ENCODE data around the gene SCYL1. TPM values are rescaled to one million over a fixed set of nuclear protein-coding genes. Genes with fewer than 3 reads are reported as not detected.
"Not testable (repeated sequence)": the region's sequence is repeated elsewhere in the genome, so short reads cannot be mapped to it uniquely, and the experiment has no call there.

Gene SCYL1
- total RNA-seq, 4 donors from 2014 or later: 74.3 to 115 (median 104) TPM

GRCh38 chr11:65562788-65563187 lies 37.9 kb downstream of the SCYL1 start:
- Histone ChIP-seq H3K36me3 (peaks cover 0 to 2% (median 0%) of the 10 kb centered on the region in 4 donors), H3K4me3 (no peak overlapping the region), H3K27me3 (no peaks in the 10 kb centered on the region), H3K9me3 (no peaks in the 10 kb centered on the region), H3K27ac (replicated peaks in 1 of 4) (peak overlapping the region in 1 of 4 donors; percentile 23), H3K4me1 (peaks cover 30 to 52% (median 38%) of the 10 kb centered on the region in 4 donors)
- WGBS: 82% methylated on average over 9 of the region's 9 CpGs
- TF ChIP-seq POLR2A (IDR thresholded peaks at IDR 0.05; ENCODE audit: low read depth): no peak
- TF ChIP-seq, protein P1, sequence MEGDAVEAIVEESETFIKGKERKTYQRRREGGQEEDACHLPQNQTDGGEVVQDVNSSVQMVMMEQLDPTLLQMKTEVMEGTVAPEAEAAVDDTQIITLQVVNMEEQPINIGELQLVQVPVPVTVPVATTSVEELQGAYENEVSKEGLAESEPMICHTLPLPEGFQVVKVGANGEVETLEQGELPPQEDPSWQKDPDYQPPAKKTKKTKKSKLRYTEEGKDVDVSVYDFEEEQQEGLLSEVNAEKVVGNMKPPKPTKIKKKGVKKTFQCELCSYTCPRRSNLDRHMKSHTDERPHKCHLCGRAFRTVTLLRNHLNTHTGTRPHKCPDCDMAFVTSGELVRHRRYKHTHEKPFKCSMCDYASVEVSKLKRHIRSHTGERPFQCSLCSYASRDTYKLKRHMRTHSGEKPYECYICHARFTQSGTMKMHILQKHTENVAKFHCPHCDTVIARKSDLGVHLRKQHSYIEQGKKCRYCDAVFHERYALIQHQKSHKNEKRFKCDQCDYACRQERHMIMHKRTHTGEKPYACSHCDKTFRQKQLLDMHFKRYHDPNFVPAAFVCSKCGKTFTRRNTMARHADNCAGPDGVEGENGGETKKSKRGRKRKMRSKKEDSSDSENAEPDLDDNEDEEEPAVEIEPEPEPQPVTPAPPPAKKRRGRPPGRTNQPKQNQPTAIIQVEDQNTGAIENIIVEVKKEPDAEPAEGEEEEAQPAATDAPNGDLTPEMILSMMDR (IDR thresholded peaks at IDR 0.05): no peak
- TF ChIP-seq EP300 (IDR thresholded peaks at IDR 0.05): no peak
- TF ChIP-seq POLR2AphosphoS5 (IDR thresholded peaks at IDR 0.05): no peak
- intact Hi-C loops (cut with DNase I): no loop called here
- no peak for DNase-seq (ENCODE audit: extremely low spot score)

- intact Hi-C loops (cut with DNase I): no loop called here
- H3K4me3 ChIP-seq: no peak overlapping the region
- no peak for DNase-seq (ENCODE audit: extremely low spot score)
- 86% methylated on average over 4 of the region's 4 CpGs for WGBS
- H3K36me3 ChIP-seq: peaks cover 0 to 2% (median 0%) of the 10 kb centered on the region in 4 donors
- peak overlapping the region in 2 of 4 donors; percentile 7 to 23 for H3K27ac ChIP-seq (replicated peaks in 1 of 4)
- H3K9me3 ChIP-seq: no peaks in the 10 kb centered on the region
- peaks cover 35 to 54% (median 43%) of the 10 kb centered on the region in 4 donors for H3K4me1 ChIP-seq
- TF ChIP-seq POLR2A (IDR thresholded peaks at IDR 0.05; ENCODE audit: low read depth) (no peak), EP300 (IDR thresholded peaks at IDR 0.05) (no peak), POLR2AphosphoS5 (IDR thresholded peaks at IDR 0.05) (no peak)
- TF ChIP-seq, protein P1 (IDR thresholded peaks at IDR 0.05): no peak
- H3K27me3 ChIP-seq: no peaks in the 10 kb centered on the region
Observed at GRCh38 chr11:65563601-65564000, 38.7 kb downstream of the SCYL1 start.

- 84% methylated on average over 11 of the region's 12 CpGs for WGBS
- H3K36me3 ChIP-seq; H3K4me3 ChIP-seq; DNase-seq (ENCODE audit: extremely low spot score); intact Hi-C loops (cut with DNase I); H3K9me3 ChIP-seq; H3K27me3 ChIP-seq: not testable (repeated sequence)
- H3K4me1 ChIP-seq: peaks cover 33 to 50% (median 40%) of the 10 kb centered on the region in 4 donors
- H3K27ac ChIP-seq (replicated peaks in 1 of 4): peak overlapping the region; percentile 20 to 96 (median 32)
Observed at GRCh38 chr11:65564879-65565559, 40.1 kb downstream of the SCYL1 start.

GRCh38 chr11:65565624-65566453 lies 41.0 kb downstream of the SCYL1 start:
- Histone ChIP-seq H3K4me1 (peaks cover 28 to 46% (median 36%) of the 10 kb centered on the region in 4 donors), H3K4me3 (no peak overlapping the region), H3K27me3 (no peaks in the 10 kb centered on the region), H3K9me3 (no peaks in the 10 kb centered on the region), H3K36me3 (peaks cover 0 to 2% (median 0%) of the 10 kb centered on the region in 4 donors), H3K27ac (replicated peaks in 1 of 4) (peak overlapping the region; percentile 20 to 96 (median 31))
- no peak for DNase-seq (ENCODE audit: extremely low spot score)
- WGBS: 88% methylated on average over 7 of the region's 7 CpGs
- intact Hi-C loops (cut with DNase I): no loop called here
- TF ChIP-seq, protein P1 (IDR thresholded peaks at IDR 0.05): no peak
- TF ChIP-seq POLR2A (IDR thresholded peaks at IDR 0.05; ENCODE audit: low read depth) (no peak), EP300 (IDR thresholded peaks at IDR 0.05) (no peak), POLR2AphosphoS5 (IDR thresholded peaks at IDR 0.05) (no peak)

Measured in esophagus muscularis mucosa (tissue), 4 donors.